HepG2 (cell line): ENCODE data around the gene CYP4F12. TPM values are rescaled to one million over a fixed set of nuclear protein-coding genes. Genes with fewer than 3 reads are reported as not detected.

Experiments used
- AHDC1 ChIP-seq: sonication (generic); formaldehyde crosslinking; IDR thresholded peaks from 2 replicates; pipeline ENCODE4 v1.5.1; 2020; ENCODE audit warnings: mild to moderate bottlenecking, missing genetic modification reagents, borderline replicate concordance
- GFI1 ChIP-seq: sonication (generic); formaldehyde crosslinking; IDR thresholded peaks from 2 replicates; pipeline ENCODE4 v1.5.0; 2020; ENCODE audit warnings: missing genetic modification reagents, mild to moderate bottlenecking, borderline replicate concordance
- KDM5A ChIP-seq: fragments of 200-600 bp; sonication (generic); IDR thresholded peaks from 2 replicates; pipeline ENCODE4 v1.7.0; 2018; ENCODE audit warnings: antibody characterized with exemption, mild to moderate bottlenecking, low read length, borderline replicate concordance
- KDM6A ChIP-seq: IDR thresholded peaks from 2 replicates; pipeline ENCODE4 v1.6.1; 2016; ENCODE audit warnings: low read depth
- KMT2A ChIP-seq: sonication (generic); formaldehyde crosslinking; IDR thresholded peaks from 2 replicates; pipeline ENCODE4 v1.4.0; 2020; ENCODE audit warnings: missing genetic modification reagents
- MAX ChIP-seq: IDR thresholded peaks from 2 replicates; pipeline ENCODE4 v1.6.1; 2012; ENCODE audit warnings: inconsistent platforms
- MTA3 ChIP-seq: sonication (generic); formaldehyde crosslinking; IDR thresholded peaks from 2 replicates; pipeline ENCODE4 v1.4.0; 2020; ENCODE audit warnings: missing genetic modification reagents
- PBX2 ChIP-seq: IDR thresholded peaks from 2 replicates; pipeline ENCODE4 v1.6.1; 2016; ENCODE audit warnings: control low read depth
- POLR2A ChIP-seq, 2 experiments: IDR thresholded peaks; 2 replicates each; pipeline ENCODE4 v1.6.1; 2011; ENCODE audit warnings: low read depth in 2 of 2, low read length in 2 of 2, mild to moderate bottlenecking in 1 of 2, moderate library complexity in 1 of 2; ENCODE audit not compliant: insufficient read depth in 1 of 2
- SP4 ChIP-seq: sonication (generic); formaldehyde crosslinking; IDR thresholded peaks from 2 replicates; pipeline ENCODE4 v1.8.1; 2023; ENCODE audit warnings: mild to moderate bottlenecking, missing genetic modification reagents
- SRSF9 ChIP-seq: fragments of 200-400 bp; formaldehyde crosslinking; IDR thresholded peaks from 2 replicates; pipeline ENCODE4 v1.6.1; 2018; ENCODE audit warnings: borderline replicate concordance, mild to moderate bottlenecking, low read depth, low read length; ENCODE audit not compliant: insufficient read depth, poor library complexity, severe bottlenecking
- YEATS2 ChIP-seq: sonication (generic); formaldehyde crosslinking; IDR thresholded peaks from 2 replicates; pipeline ENCODE4 v1.4.0; 2020; ENCODE audit warnings: missing genetic modification reagents, borderline replicate concordance
- ZBTB7A ChIP-seq: sonication (generic); formaldehyde crosslinking; IDR thresholded peaks from 2 replicates; pipeline ENCODE4 v1.8.0; 2022; ENCODE audit warnings: mild to moderate bottlenecking, missing genetic modification reagents
- ZC3H4 ChIP-seq: sonication (generic); formaldehyde crosslinking; IDR thresholded peaks from 2 replicates; pipeline ENCODE4 v1.4.0; 2020; ENCODE audit warnings: missing genetic modification reagents, borderline replicate concordance
- ZFP37 ChIP-seq: sonication (generic); formaldehyde crosslinking; IDR thresholded peaks from 2 replicates; pipeline ENCODE4 v1.4.0; 2020; ENCODE audit warnings: missing genetic modification reagents, borderline replicate concordance
- ZNF138 ChIP-seq: sonication (generic); formaldehyde crosslinking; IDR thresholded peaks from 2 replicates; pipeline ENCODE4 v1.5.0; 2020; ENCODE audit warnings: mild to moderate bottlenecking, low read depth, missing genetic modification reagents
- ZNF33B ChIP-seq: sonication (generic); formaldehyde crosslinking; IDR thresholded peaks from 2 replicates; pipeline ENCODE4 v1.5.1; 2020; ENCODE audit warnings: mild to moderate bottlenecking, missing genetic modification reagents
- ZNF484 ChIP-seq: sonication (generic); formaldehyde crosslinking; IDR thresholded peaks from 2 replicates; pipeline ENCODE4 v1.5.1; 2020; ENCODE audit warnings: mild to moderate bottlenecking, low read depth, missing genetic modification reagents, borderline replicate concordance
- ZNF496 ChIP-seq: sonication (generic); formaldehyde crosslinking; IDR thresholded peaks from 2 replicates; pipeline ENCODE4 v1.8.1; 2023; ENCODE audit warnings: mild to moderate bottlenecking, moderate library complexity, missing genetic modification reagents; ENCODE audit not compliant: insufficient replicate concordance
- ZNF552 ChIP-seq: sonication (generic); formaldehyde crosslinking; IDR thresholded peaks from 2 replicates; pipeline ENCODE4 v1.9.0; 2022; ENCODE audit warnings: missing genetic modification reagents, mild to moderate bottlenecking, borderline replicate concordance
- ZNF615 ChIP-seq: sonication (generic); formaldehyde crosslinking; IDR thresholded peaks from 2 replicates; pipeline ENCODE4 v1.5.0; 2020; ENCODE audit warnings: mild to moderate bottlenecking, missing genetic modification reagents, borderline replicate concordance
- ZNF619 ChIP-seq: sonication (generic); formaldehyde crosslinking; IDR thresholded peaks from 2 replicates; pipeline ENCODE4 v1.4.0; 2020; ENCODE audit warnings: mild to moderate bottlenecking, missing genetic modification reagents
- ZNF629 ChIP-seq: sonication (generic); formaldehyde crosslinking; conservative IDR thresholded peaks from 2 replicates; pipeline ENCODE4 v1.5.0; 2020; ENCODE audit warnings: missing genetic modification reagents
- ZNF839 ChIP-seq: sonication (generic); formaldehyde crosslinking; IDR thresholded peaks from 2 replicates; pipeline ENCODE4 v1.4.0; 2020; ENCODE audit warnings: missing genetic modification reagents, mild to moderate bottlenecking, borderline replicate concordance
- ZNF883 ChIP-seq: sonication (generic); formaldehyde crosslinking; IDR thresholded peaks from 2 replicates; pipeline ENCODE4 v1.5.1; 2020; ENCODE audit warnings: mild to moderate bottlenecking, missing genetic modification reagents; ENCODE audit errors: not compliant biosample characterization
- ZSCAN21 ChIP-seq: sonication (generic); formaldehyde crosslinking; IDR thresholded peaks from 2 replicates; pipeline ENCODE4 v1.8.0; 2022; ENCODE audit warnings: mild to moderate bottlenecking, missing genetic modification reagents, moderate library complexity, borderline replicate concordance
- ZSCAN29 ChIP-seq: sonication (generic); formaldehyde crosslinking; conservative IDR thresholded peaks from 2 replicates; pipeline ENCODE4 v1.4.0; 2020; ENCODE audit warnings: mild to moderate bottlenecking, missing genetic modification reagents
- polyA plus RNA-seq, 8 experiments: library from polyadenylated mRNA; depleted of rRNA in 3 of 8; stranded (reverse) in 7 of 8; unstranded in 1 of 8; fragments of >200 nt; fragmentation: Illumina TruSeq in 4 of 8; extraction: Trizol in 4 of 8; gene quantifications; 2 replicates each; pipeline versions ENCODE4 v1.2.1 to v1.2.3, GENCODE V29; 2011 to 2016; ENCODE audit warnings: low read depth in 4 of 8, missing spikeins in 1 of 8, mixed read lengths in 1 of 8; ENCODE audit not compliant: insufficient read depth in 1 of 8
- total RNA-seq, 5 experiments: library from RNA; depleted of rRNA; stranded (reverse); fragments of >200 nt; fragmentation: Illumina TruSeq; extraction: Trizol; gene quantifications; 2 replicates each; pipeline ENCODE4 v1.2.3, GENCODE V29; 2016; ENCODE audit warnings: low read depth in 1 of 5

Gene CYP4F12
- total and polyA plus RNA-seq, 2 of the 13 experiments (the other 11 are each of a cell fraction or from before 2014, with no cell fraction given) = 29.9 to 30.8 TPM

- TF ChIP-seq KDM5A (no peak), MAX (no peak), ZBTB7A (CRISPR knock-in tag) (no peak), ZSCAN21 (no peak), KDM6A (CRISPR knock-in tag) (no peak), ZNF484 (CRISPR knock-in tag) (no peak), AHDC1 (CRISPR knock-in tag) (no peak), ZNF138 (CRISPR knock-in tag) (no peak), POLR2A (IDR thresholded peaks at IDR 0.05; ENCODE audit: insufficient read depth in 1 of 2, low read depth in 2 of 2, low read length in 2 of 2) (no peak), KMT2A (no peak), ZNF629 (CRISPR knock-in tag) (no peak), YEATS2 (CRISPR knock-in tag) (no peak), PBX2 (no peak), ZNF619 (no peak), ZSCAN29 (CRISPR knock-in tag) (no peak), SRSF9 (no peak), ZNF496 (CRISPR knock-in tag) (no peak), ZNF552 (no peak), ZNF839 (CRISPR knock-in tag) (no peak), ZNF33B (CRISPR knock-in tag) (no peak), SP4 (CRISPR knock-in tag) (no peak), GFI1 (no peak), ZNF883 (CRISPR knock-in tag) (no peak), ZFP37 (no peak), ZNF615 (no peak), MTA3 (CRISPR knock-in tag) (no peak), ZC3H4 (CRISPR knock-in tag) (no peak)
Measured at GRCh38 chr19:15643387-15643786, 29.5 kb upstream of the CYP4F12 start (continued).
